Peyer's patch (tissue), 4 donors: Measurements from ENCODE around the gene CORO1C. TPM values are rescaled to one million over a fixed set of nuclear protein-coding genes. Genes with fewer than 3 reads are reported as not detected.

Source experiments
- DNase-seq, 3 donors: peaks; one replicate each; pipeline ENCODE4 v3.0.0-alpha.2; 2017 to 2019
- H3K27ac ChIP-seq, 4 donors: fragments of 200-600 bp; sonication (generic); one replicate each; pipeline ENCODE4 v1.5.1; 2016 to 2019
- H3K27me3 ChIP-seq, 2 donors: fragments of 200-600 bp; sonication (generic); one replicate each; pipeline ENCODE4 v1.5.1; 2019
- H3K36me3 ChIP-seq, 3 donors: fragments of 200-600 bp; sonication (generic); one replicate each; pipeline ENCODE4 v1.5.1; 2016 to 2019
- H3K4me1 ChIP-seq, 4 donors: fragments of 200-600 bp; sonication (generic); one replicate each; pipeline ENCODE4 v1.5.1; 2016 to 2019
- H3K4me3 ChIP-seq, 4 donors: fragments of 200-600 bp; sonication (generic); 1 replicate in 3 of 4; 2 replicates in 1 of 4; pipeline ENCODE4 v1.5.1; 2016 to 2019; ENCODE audit warnings: mild to moderate bottlenecking in 1 of 4
- H3K9me3 ChIP-seq, 4 donors: fragments of 200-600 bp; sonication (generic); one replicate each; pipeline ENCODE4 v1.5.1; 2016 to 2019; ENCODE audit warnings: mild to moderate bottlenecking in 1 of 4
- POLR2A ChIP-seq, 2 donors: fragments of 450-650 bp; IDR thresholded peaks; one replicate each; pipeline ENCODE4 v1.5.1; 2017; ENCODE audit warnings: antibody characterized with exemption in 2 of 2, mild to moderate bottlenecking in 2 of 2, moderate library complexity in 2 of 2
- total RNA-seq, 4 donors: library from RNA; depleted of rRNA; stranded (reverse); fragments of >200 nt; gene quantifications; one replicate each; pipeline ENCODE4 v1.1.0, GENCODE V29; 2016
- TF ChIP-seq, protein P1 (sequence below), 6 experiments: fragments of 450-650 bp in 4 of 6; fragments of 200-600 bp in 2 of 6; sonication (generic) in 1 of 6; IDR thresholded peaks; one replicate each; pipeline ENCODE4 v1.5.1; 2017 to 2019; ENCODE audit warnings: antibody characterized with exemption in 6 of 6, mild to moderate bottlenecking in 3 of 6, moderate library complexity in 1 of 6

The CORO1C gene
- total RNA-seq, 4 donors from 2014 or later = 76.3 to 144 (median 87.4) TPM

DNA sequence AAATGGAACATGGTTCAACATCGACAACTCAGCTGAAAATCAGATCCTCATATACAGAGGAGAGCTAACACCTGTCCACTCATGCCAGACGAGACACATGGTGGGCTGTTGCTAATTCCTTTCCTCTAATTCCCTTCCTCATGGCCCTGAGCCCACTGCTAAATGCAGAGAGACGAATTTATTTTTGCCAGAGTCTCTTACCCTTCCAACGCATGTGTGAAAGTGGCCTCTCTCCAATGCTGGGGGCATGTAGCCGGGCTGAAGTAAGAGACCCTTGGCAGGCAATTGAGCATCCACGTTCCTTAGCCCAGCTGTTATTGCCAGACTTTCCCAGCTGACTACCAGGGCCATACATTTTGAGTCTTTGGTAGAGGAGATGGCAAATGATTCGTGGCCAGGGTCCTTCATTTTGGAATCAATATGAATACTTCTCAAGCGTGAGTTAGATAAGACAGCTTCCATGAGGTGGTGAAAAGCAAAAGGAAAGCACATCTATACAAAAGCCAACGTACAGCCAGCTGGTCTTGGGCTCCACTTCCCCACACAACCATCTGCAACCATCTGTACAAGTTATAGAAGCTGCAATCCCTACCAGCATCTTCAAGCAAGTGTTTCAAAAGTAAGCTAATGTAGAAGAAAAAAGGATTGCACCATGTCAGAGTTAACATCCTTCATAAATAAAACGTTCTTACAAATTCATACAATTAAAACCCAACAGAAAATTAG lies 28.6 kb downstream of the CORO1C start:
- Histone ChIP-seq H3K4me1 (peaks cover 0 to 19% (median 3%) of the 10 kb centered on the region in 4 donors), H3K9me3 (no peaks in the 10 kb centered on the region), H3K27ac (peak overlapping the region in 2 of 4 donors; percentile 56 to 58), H3K36me3 (peaks cover 0 to 29% (median 0%) of the 10 kb centered on the region in 3 donors), H3K27me3 (no peaks in the 10 kb centered on the region), H3K4me3 (no peak overlapping the region)
- TF ChIP-seq, protein P1, sequence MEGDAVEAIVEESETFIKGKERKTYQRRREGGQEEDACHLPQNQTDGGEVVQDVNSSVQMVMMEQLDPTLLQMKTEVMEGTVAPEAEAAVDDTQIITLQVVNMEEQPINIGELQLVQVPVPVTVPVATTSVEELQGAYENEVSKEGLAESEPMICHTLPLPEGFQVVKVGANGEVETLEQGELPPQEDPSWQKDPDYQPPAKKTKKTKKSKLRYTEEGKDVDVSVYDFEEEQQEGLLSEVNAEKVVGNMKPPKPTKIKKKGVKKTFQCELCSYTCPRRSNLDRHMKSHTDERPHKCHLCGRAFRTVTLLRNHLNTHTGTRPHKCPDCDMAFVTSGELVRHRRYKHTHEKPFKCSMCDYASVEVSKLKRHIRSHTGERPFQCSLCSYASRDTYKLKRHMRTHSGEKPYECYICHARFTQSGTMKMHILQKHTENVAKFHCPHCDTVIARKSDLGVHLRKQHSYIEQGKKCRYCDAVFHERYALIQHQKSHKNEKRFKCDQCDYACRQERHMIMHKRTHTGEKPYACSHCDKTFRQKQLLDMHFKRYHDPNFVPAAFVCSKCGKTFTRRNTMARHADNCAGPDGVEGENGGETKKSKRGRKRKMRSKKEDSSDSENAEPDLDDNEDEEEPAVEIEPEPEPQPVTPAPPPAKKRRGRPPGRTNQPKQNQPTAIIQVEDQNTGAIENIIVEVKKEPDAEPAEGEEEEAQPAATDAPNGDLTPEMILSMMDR (IDR thresholded peaks at IDR 0.05) = no peak
- TF ChIP-seq POLR2A (IDR thresholded peaks at IDR 0.05) = no peak
- DNase-seq = no peak

DNA sequence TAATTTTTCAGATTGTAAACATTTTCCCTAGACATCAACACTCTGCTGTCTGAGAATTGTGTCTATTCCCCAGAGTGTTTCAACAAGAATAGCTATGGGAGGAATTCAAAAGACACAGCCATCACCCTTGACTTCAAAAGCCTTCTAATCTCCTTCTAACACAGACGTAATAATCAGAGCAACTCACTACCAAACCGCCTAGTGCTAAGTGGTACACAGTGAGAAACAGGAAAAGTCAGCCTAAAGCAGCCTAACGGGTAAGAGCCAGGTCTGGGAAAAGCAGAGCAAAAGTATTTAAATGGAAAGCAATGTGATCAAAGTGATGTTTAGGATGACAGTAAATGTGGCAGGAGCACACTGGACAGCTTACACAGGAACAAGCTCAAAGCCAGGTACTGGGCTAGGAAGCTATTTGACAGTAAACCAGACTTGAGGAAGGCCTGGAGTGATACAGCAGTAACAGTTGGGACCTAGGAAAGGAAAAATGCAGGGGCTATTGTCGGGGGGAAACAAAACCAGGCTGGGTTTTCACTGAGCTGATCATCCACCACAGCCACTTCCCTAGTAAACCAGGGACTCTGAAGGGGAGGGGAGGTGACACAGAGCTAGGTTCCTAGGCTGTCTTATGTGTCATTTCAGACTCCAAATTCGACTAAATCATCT lies 29.4 kb downstream of the CORO1C start:
- no peaks in the 10 kb centered on the region for H3K9me3 ChIP-seq
- no peaks in the 10 kb centered on the region for H3K27me3 ChIP-seq
- H3K27ac ChIP-seq = peak overlapping the region in 3 of 4 donors; percentile 19 to 58 (median 56)
- peaks cover 0 to 19% (median 3%) of the 10 kb centered on the region in 4 donors for H3K4me1 ChIP-seq
- TF ChIP-seq, protein P1 (IDR thresholded peaks at IDR 0.05) = no peak
- TF ChIP-seq POLR2A (IDR thresholded peaks at IDR 0.05) = no peak
- peaks cover 0 to 29% (median 0%) of the 10 kb centered on the region in 3 donors for H3K36me3 ChIP-seq
- no peak for DNase-seq
- no peak overlapping the region for H3K4me3 ChIP-seq

DNA sequence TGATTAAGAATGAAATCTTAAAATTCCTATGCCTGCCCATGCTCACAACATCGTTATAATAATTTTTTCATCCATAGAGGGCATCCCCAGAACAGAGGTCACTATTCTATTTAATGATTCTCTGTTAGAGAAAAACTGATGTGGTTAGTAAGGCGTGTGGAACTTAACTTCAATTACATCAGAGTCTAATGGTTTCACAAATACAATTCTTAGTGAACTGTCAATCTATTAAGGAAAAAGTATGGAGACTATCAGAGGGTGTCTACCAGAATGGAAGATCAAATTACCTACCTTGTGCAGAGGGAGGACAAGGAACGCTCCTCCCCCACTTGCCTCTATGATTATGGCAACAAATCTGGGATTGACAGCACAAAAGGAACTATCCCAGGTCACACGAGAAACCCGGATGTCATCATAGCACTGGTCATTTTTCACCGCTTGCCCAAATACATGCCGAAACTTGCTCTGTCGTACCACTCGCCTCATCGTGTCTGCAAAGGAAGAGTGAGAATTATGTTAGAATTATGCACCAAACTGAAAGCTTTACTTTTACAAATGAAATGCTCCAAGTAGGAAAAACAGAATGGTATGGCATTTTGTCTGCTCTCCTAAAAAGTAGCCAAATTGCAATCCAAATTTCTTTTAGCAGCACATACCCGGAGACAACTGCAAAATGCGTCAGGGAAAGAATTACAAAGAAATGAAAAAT lies 30.3 kb downstream of the CORO1C start:
- peaks cover 0 to 19% (median 3%) of the 10 kb centered on the region in 4 donors for H3K4me1 ChIP-seq

DNA sequence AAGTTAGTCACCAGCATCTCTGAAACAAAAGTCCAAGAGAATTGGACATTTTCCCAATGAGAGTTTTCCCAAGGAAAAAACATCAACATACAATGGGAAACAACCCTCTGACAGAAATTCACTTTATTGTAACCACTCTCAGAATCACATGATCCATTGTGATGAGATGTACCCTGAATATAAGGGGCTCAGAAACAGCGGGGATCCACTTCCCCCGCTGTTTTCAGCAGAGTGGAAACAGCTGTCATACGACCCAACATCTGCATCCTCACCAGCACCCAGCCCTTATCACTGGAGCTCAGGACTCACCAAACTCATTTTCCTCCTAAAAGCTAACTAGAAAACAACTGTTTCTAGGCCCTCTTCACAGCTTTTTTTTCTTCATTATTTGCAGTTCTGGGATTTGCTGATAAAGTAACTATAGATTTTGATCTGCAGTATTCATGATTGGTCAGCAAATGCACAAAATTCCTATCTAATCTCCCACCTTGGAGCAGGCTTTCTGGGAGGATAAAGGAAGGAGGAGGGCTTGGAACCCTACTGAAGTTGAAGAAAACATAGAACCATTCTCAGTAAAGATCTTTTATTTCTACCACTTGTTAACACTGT lies 31.3 kb downstream of the CORO1C start:
- H3K36me3 ChIP-seq = peaks cover 0 to 29% (median 0%) of the 10 kb centered on the region in 3 donors
- H3K9me3 ChIP-seq = no peaks in the 10 kb centered on the region
- peak overlapping the region in 1 of 4 donors; percentile 58 for H3K27ac ChIP-seq
- peaks cover 0 to 19% (median 3%) of the 10 kb centered on the region in 4 donors for H3K4me1 ChIP-seq
- H3K27me3 ChIP-seq = no peaks in the 10 kb centered on the region
- no peak overlapping the region for H3K4me3 ChIP-seq
- TF ChIP-seq POLR2A (IDR thresholded peaks at IDR 0.05) = no peak
- TF ChIP-seq, protein P1 (IDR thresholded peaks at IDR 0.05) = no peak
- no peak for DNase-seq

More for the DNA sequence above, 30.3 kb downstream of the CORO1C start:
- H3K36me3 ChIP-seq = peaks cover 0 to 29% (median 0%) of the 10 kb centered on the region in 3 donors
- no peak for TF ChIP-seq POLR2A (IDR thresholded peaks at IDR 0.05)
- TF ChIP-seq, protein P1 (IDR thresholded peaks at IDR 0.05) = no peak
- H3K27ac ChIP-seq = peak overlapping the region in 2 of 4 donors; percentile 21 to 58
- H3K4me3 ChIP-seq = no peak overlapping the region
- H3K27me3 ChIP-seq = no peaks in the 10 kb centered on the region
- no peaks in the 10 kb centered on the region for H3K9me3 ChIP-seq
- no peak for DNase-seq

DNA sequence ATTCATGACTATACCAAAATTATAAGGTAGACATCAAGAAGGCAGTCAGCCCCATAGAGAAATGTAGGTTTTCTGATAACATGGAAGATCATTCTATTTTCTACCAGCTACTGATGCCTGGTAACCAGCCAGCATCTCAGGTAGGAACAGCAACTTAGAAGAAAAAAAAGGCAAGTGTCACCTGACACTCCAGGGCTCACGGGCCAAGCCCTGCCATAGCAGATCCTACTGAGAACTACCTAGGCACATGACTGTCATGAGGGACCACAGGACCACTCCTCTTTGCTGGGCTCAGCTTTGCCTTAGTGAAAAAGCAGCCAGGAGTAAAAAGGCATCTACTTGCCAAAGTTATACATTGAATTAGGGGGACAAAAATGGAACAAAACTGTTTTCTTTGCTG lies 33.4 kb downstream of the CORO1C start:
- Histone ChIP-seq H3K4me1 (peaks cover 0 to 21% (median 3%) of the 10 kb centered on the region in 4 donors), H3K27ac (peak overlapping the region in 2 of 4 donors; percentile 1 to 2), H3K36me3 (peaks cover 0 to 29% (median 0%) of the 10 kb centered on the region in 3 donors)

More for the DNA sequence above, 33.4 kb downstream of the CORO1C start:
- Histone ChIP-seq H3K9me3 (no peaks in the 10 kb centered on the region), H3K27me3 (no peaks in the 10 kb centered on the region), H3K4me3 (no peak overlapping the region)
- no peak for DNase-seq
- TF ChIP-seq, protein P1 (IDR thresholded peaks at IDR 0.05) = no peak
- no peak for TF ChIP-seq POLR2A (IDR thresholded peaks at IDR 0.05)
